Activated T-cell treated with anti-CD3 and anti-CD28 coated beads, Interleukin-2, amount 50 U/mL, for 48 hours (primary cell): ENCODE measurements around the gene HOXC6.

Experiments
- DNase-seq, 2 experiments: peaks; one replicate each; pipeline ENCODE4 v3.0.0-alpha.2; 2020

The HOXC6 gene

GRCh38 chr12:54028314-54029201 lies at the start of gene HOXC6:
TSS of gene HOXC6 (plus strand) at chr12:54028440. CDS start at chr12:54028522, 82 bp downstream.
- DNase-seq = peak in 1 of 2 experiments; percentile 30

- no peak for DNase-seq
These were observed 49.5 kb upstream of the HOXC6 start for GRCh38 chr12:53978477-53979356.

- no peak for DNase-seq
These were observed 48.0 kb upstream of the HOXC6 start for GRCh38 chr12:53980104-53980801.

GRCh38 chr12:53980802-53981496 lies 47.3 kb upstream of the HOXC6 start:
- no peak for DNase-seq

GRCh38 chr12:53981634-53982565 lies 46.3 kb upstream of the HOXC6 start:
- no peak for DNase-seq

- DNase-seq = no peak
These were observed 45.3 kb upstream of the HOXC6 start for GRCh38 chr12:53982648-53983567.

- DNase-seq = no peak
These were observed 44.7 kb upstream of the HOXC6 start for GRCh38 chr12:53983568-53983949.

GRCh38 chr12:53983950-53984572 lies 44.2 kb upstream of the HOXC6 start:
- DNase-seq = no peak

- peak; percentile 92 to 93 for DNase-seq
These were observed 43.1 kb upstream of the HOXC6 start, which contains the start of gene HOXC10 for GRCh38 chr12:53984901-53985691. TSS of gene HOXC10 (plus strand) at chr12:53985146. CDS start at chr12:53985260, 114 bp downstream.

- DNase-seq = no peak
These were observed 42.6 kb upstream of the HOXC6 start for GRCh38 chr12:53985692-53985993.

GRCh38 chr12:53985994-53986685 lies 42.1 kb upstream of the HOXC6 start:
- no peak for DNase-seq

GRCh38 chr12:53986686-53987483 lies 41.4 kb upstream of the HOXC6 start:
- no peak for DNase-seq

GRCh38 chr12:53987787-53988230 lies 40.4 kb upstream of the HOXC6 start:
- DNase-seq = no peak

- no peak for DNase-seq
These were observed 39.6 kb upstream of the HOXC6 start for GRCh38 chr12:53988541-53989226.

GRCh38 chr12:53989227-53990113 lies 38.8 kb upstream of the HOXC6 start:
- no peak for DNase-seq
